ENCODE measurements around the gene ME3. TPM values are rescaled to one million over a fixed set of nuclear protein-coding genes. Genes with fewer than 3 reads are reported as not detected.

The ME3 gene
- total RNA-seq, 1 donor: 56.9 TPM

GRCh38 chr11:86639137-86639536 is 33.3 kb downstream of the ME3 start:
- no peak overlapping the region for H3K4me3 ChIP-seq (ENCODE audit: low read depth, low read length)
- TF ChIP-seq CTCF (IDR thresholded peaks at IDR 0.05; ENCODE audit: insufficient read depth, low read length): no peak
- no peak for DNase-seq (ENCODE audit: low read depth)

GRCh38 chr11:86638673-86639072 is 33.7 kb downstream of the ME3 start:
- no peak for DNase-seq (ENCODE audit: low read depth)
- no peak for TF ChIP-seq CTCF (IDR thresholded peaks at IDR 0.05; ENCODE audit: insufficient read depth, low read length)
- H3K4me3 ChIP-seq (ENCODE audit: low read depth, low read length): no peak overlapping the region

GRCh38 chr11:86637988-86638387 is 34.4 kb downstream of the ME3 start:
- DNase-seq (ENCODE audit: low read depth): no peak
- TF ChIP-seq CTCF (IDR thresholded peaks at IDR 0.05; ENCODE audit: insufficient read depth, low read length): no peak
- no peak overlapping the region for H3K4me3 ChIP-seq (ENCODE audit: low read depth, low read length)

GRCh38 chr11:86636275-86636674 is 36.1 kb downstream of the ME3 start:
- DNase-seq (ENCODE audit: low read depth): no peak
- no peak for TF ChIP-seq CTCF (IDR thresholded peaks at IDR 0.05; ENCODE audit: insufficient read depth, low read length)
- no peak overlapping the region for H3K4me3 ChIP-seq (ENCODE audit: low read depth, low read length)

- TF ChIP-seq CTCF (IDR thresholded peaks at IDR 0.05; ENCODE audit: insufficient read depth, low read length): peak; percentile 40
- DNase-seq (ENCODE audit: low read depth): peak; percentile 85
- H3K4me3 ChIP-seq (ENCODE audit: low read depth, low read length): no peak overlapping the region
Measured at GRCh38 chr11:86632499-86633269, 39.7 kb downstream of the ME3 start.

GRCh38 chr11:86630229-86630981 is 42.0 kb downstream of the ME3 start:
- H3K4me3 ChIP-seq (ENCODE audit: low read depth, low read length): no peak overlapping the region
- DNase-seq (ENCODE audit: low read depth): no peak
- TF ChIP-seq CTCF (IDR thresholded peaks at IDR 0.05; ENCODE audit: insufficient read depth, low read length): no peak

Data from fibroblast of the aortic adventitia (primary cell).